BLaER1 (cell line): ENCODE measurements around the gene SLC2A10.
A peak's percentile ranks its signal among the peaks of the same experiment; 100 is the strongest.

Experiments
- H3K27ac ChIP-seq: shearing (Covaris generic); formaldehyde crosslinking; 2 replicates; pipeline ENCODE4 v1.8.1; 2022
- H3K27me3 ChIP-seq: shearing (Covaris generic); formaldehyde crosslinking; 2 replicates; pipeline ENCODE4 v1.8.1; 2022
- H3K36me3 ChIP-seq: shearing (Covaris generic); formaldehyde crosslinking; 2 replicates; pipeline ENCODE4 v1.8.1; 2022
- H3K4me1 ChIP-seq: shearing (Covaris generic); formaldehyde crosslinking; 2 replicates; pipeline ENCODE4 v1.8.1; 2022
- H3K4me2 ChIP-seq: shearing (Covaris generic); formaldehyde crosslinking; 2 replicates; pipeline ENCODE4 v1.8.1; 2022
- H3K4me3 ChIP-seq: shearing (Covaris generic); formaldehyde crosslinking; 2 replicates; pipeline ENCODE4 v1.8.1; 2022
- H3K9ac ChIP-seq: shearing (Covaris generic); formaldehyde crosslinking; 2 replicates; pipeline ENCODE4 v1.8.1; 2022
- H3K9me3 ChIP-seq: shearing (Covaris generic); formaldehyde crosslinking; 2 replicates; pipeline ENCODE4 v1.8.1; 2022
- H4K20me1 ChIP-seq: shearing (Covaris generic); formaldehyde crosslinking; 2 replicates; pipeline ENCODE4 v1.8.1; 2022
- Cebpa-rat ChIP-seq: shearing (Covaris generic); IDR thresholded peaks from 2 replicates; pipeline ENCODE4 v1.8.1; 2022

Gene SLC2A10

DNA sequence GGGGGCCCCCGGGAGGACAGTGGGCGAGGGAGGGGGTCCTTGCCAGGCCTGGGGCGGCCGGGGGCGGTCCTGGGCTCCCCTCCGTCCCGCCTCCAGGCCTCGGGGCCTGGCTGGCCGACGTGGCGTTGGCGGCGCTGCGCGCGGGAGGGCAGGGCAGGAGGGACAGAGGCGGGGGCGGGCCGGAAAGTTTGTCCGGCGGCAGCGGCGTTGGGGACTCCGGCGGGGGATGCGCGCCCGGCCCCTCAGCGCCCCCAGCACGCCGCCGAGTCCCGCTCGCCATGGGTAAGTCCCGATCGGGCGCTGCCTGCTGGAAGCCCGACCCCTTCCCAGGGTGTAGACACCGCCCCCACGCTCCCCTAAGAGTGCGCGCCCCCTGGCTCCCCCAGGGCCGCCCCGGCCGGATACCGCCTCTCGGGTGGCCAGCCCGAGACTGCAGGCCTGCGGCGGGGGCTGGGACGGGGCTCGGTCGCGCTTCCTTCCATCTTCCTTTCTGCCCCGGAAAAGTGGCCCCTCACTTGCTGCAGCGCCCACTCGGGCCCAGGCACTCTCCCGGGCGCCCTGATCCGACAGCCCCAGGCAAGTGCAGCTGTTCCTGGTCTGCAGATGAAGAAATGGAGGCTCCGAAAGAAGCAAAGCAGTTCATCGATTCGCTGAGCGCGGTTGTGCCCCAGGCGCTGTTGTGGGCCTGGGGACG lies at the start of gene SLC2A10:
Gene SLC2A10, plus strand, starts transcription at position 191 of the 694 bp plus-strand sequence. Its CDS starts 88 bp downstream, at position 279.
- Histone ChIP-seq H3K4me2 (peak within 1 kb of the TSS; percentile 89), H3K4me1 (peaks cover 19% of the 10 kb centered on the region), H3K9me3 (peaks cover 23% of the 10 kb centered on the region), H3K9ac (peak within 1 kb of the TSS; percentile 80), H3K4me3 (peak within 1 kb of the TSS; percentile 72), H3K36me3 (no peaks in the 10 kb centered on the region), H3K27me3 (peaks cover 36% of the 10 kb centered on the region), H4K20me1 (no peaks in the 10 kb centered on the region), H3K27ac (peak within 1 kb of the TSS; percentile 74)
- TF ChIP-seq Cebpa-rat = no peak

DNA sequence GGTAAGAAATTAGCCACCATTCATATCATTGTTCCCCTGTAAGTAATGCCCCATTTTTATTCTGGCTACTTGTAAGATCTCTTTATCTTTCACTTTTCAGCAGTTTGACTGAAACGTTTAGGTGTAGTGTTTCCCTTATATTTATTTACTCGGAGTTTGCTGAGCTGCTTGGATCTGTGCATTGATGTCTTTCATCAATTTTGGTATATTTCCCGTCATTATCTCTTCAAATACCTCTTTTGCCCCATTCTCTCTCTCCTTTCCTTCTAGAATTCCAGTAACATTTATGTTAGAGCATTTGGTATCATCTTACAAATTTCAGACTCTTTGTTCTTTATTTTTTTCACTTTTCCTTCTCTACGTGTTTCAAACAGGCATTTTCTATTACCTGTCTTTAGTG lies 49.0 kb upstream of the SLC2A10 start:
- Histone ChIP-seq H3K27ac (no peak overlapping the region), H3K9me3 (no peaks in the 10 kb centered on the region), H3K27me3 (no peaks in the 10 kb centered on the region), H3K4me3 (no peak overlapping the region), H4K20me1 (no peaks in the 10 kb centered on the region), H3K4me2 (no peak overlapping the region), H3K36me3 (no peaks in the 10 kb centered on the region), H3K9ac (no peak overlapping the region), H3K4me1 (no peaks in the 10 kb centered on the region)
- TF ChIP-seq Cebpa-rat = no peak

DNA sequence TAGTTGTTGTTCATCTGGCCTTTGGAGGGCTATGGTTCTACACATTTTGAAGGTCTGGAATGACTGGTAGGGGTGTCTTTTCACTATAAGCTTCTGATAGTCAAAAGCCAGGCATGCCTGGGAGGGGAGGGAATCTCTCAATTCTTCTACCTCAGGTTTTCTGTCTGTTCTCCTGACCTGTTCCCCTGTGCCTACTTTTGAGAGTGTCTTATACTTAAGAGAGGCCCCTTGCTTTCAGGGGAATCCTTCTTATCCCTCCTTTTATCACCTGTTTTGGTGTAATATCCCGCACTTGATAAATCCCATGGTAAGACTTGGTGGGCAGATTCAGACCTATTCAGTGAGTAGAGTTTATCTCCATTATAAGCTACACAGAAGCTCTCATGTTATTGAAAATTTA lies 47.8 kb upstream of the SLC2A10 start:
- H3K27me3 ChIP-seq = no peaks in the 10 kb centered on the region
- no peaks in the 10 kb centered on the region for H3K9me3 ChIP-seq
- no peak overlapping the region for H3K9ac ChIP-seq
- TF ChIP-seq Cebpa-rat = no peak
- H3K36me3 ChIP-seq = no peaks in the 10 kb centered on the region
- H3K4me1 ChIP-seq = no peaks in the 10 kb centered on the region
- no peak overlapping the region for H3K4me3 ChIP-seq
- no peaks in the 10 kb centered on the region for H4K20me1 ChIP-seq
- no peak overlapping the region for H3K27ac ChIP-seq
- H3K4me2 ChIP-seq = no peak overlapping the region

DNA sequence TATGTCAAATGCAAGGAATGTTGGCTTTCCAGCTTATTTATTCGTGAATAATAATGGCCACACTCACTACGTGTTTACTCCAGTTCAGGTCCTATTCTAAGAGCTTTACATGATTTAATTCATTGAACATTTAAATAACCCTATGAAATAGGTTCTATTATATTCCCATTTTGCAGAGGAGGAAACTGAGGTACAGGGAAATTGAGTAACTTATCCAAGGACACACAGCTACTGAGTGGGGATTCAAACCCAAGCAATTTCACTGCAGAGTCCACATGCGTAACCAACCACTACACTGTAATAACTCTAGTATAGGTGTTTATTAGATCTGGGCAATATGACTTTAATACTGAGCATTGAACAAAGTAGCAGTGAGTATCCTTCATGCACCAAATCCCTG lies 45.9 kb upstream of the SLC2A10 start:
- H3K4me2 ChIP-seq = no peak overlapping the region
- H3K9me3 ChIP-seq = no peaks in the 10 kb centered on the region

DNA sequence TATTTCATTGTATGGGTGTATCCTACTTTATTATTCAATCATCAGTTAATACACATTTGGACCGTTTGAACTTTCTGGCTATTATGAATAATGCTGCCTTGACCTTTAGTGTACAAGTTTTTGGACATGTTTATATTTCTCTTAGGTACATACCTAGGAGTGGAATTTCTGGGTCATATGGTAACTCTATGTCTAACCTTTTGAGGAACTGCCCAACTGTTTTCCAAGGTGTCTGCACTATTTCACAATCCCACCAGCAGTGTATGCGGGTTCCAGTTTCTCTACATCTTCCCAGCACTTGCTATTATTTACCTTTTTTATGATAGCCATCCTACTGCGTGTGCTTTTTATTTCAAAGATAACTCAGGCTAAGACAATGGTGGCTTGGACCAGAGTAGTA lies 43.8 kb upstream of the SLC2A10 start:
- H3K4me3 ChIP-seq = no peak overlapping the region
- H3K9me3 ChIP-seq = peaks cover 16% of the 10 kb centered on the region
- H3K27me3 ChIP-seq = no peaks in the 10 kb centered on the region
- no peaks in the 10 kb centered on the region for H3K4me1 ChIP-seq
- no peaks in the 10 kb centered on the region for H4K20me1 ChIP-seq
- H3K4me2 ChIP-seq = no peak overlapping the region
- TF ChIP-seq Cebpa-rat = no peak
- H3K36me3 ChIP-seq = 0 out of 2 replicates have a peak, but pooled peaks cover 7% of the 10 kb centered on the region
- H3K27ac ChIP-seq = no peak overlapping the region
- no peak overlapping the region for H3K9ac ChIP-seq

More for the DNA sequence above, 45.9 kb upstream of the SLC2A10 start:
- Histone ChIP-seq H3K4me3 (no peak overlapping the region), H3K27ac (no peak overlapping the region), H3K9ac (no peak overlapping the region), H3K36me3 (no peaks in the 10 kb centered on the region), H3K4me1 (no peaks in the 10 kb centered on the region), H4K20me1 (no peaks in the 10 kb centered on the region), H3K27me3 (no peaks in the 10 kb centered on the region)
- TF ChIP-seq Cebpa-rat = no peak

DNA sequence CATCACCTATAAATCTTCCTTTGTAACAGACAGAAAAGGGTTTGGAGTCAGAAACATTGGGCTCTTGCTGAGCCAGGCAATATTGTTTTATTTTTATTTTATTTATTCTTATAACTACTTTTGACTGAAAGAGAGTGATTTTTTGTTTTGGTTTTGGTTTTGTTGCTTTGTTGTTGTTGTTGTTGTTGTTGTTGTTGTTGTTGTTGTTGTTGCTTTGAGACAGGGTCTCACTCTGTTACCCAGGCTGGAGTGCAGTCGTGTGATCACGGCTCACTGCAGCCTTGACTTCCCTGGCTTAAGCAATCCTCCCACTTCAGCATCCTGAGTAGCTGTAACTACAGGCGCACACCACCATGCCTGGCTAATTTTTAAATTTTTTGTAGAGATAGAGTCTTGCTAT lies 43.1 kb upstream of the SLC2A10 start:
- Histone ChIP-seq H3K9ac (no peak overlapping the region), H3K27me3 (no peaks in the 10 kb centered on the region), H4K20me1 (no peaks in the 10 kb centered on the region), H3K4me2 (no peak overlapping the region), H3K4me1 (no peaks in the 10 kb centered on the region), H3K36me3 (0 out of 2 replicates have a peak, but pooled peaks cover 13% of the 10 kb centered on the region), H3K9me3 (peaks cover 23% of the 10 kb centered on the region), H3K27ac (no peak overlapping the region), H3K4me3 (no peak overlapping the region)
- no peak for TF ChIP-seq Cebpa-rat

DNA sequence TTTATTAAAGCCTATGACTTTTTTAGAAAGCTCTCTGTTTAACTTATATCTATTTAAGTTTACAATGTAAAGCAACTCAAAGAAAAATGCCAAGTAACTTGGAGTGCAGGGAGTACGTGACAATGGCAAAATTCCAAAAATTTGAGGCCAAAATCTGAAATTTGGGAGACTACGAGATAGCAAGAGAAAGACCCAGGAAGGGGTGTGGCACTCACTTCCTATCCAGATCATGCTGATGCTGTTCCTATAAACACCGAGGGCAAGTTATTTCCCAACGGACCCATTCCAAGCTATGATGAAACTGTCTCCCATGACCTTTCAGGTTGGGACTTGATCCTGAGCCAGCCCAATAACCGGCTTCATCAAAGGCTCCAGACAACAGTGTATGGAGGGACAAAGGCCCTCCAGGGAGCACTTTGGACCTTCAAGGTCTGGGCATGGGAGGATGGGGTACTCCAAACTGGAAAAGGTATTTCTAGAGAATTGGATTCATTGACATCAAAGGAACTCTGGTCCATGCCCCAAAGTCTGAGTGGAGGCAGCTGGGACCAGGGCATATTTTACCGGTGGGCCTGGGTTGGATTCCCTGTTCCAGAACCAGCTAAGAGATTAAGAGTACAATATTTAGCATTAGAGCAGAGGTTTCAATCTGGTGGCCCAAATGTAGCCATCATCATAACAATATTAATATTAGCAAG lies 42.5 kb upstream of the SLC2A10 start:
- H3K4me1 ChIP-seq = no peaks in the 10 kb centered on the region
- no peak overlapping the region for H3K27ac ChIP-seq
- H3K4me2 ChIP-seq = no peak overlapping the region
- no peaks in the 10 kb centered on the region for H3K27me3 ChIP-seq
- no peak for TF ChIP-seq Cebpa-rat
- H4K20me1 ChIP-seq = no peaks in the 10 kb centered on the region
- no peak overlapping the region for H3K9ac ChIP-seq
- no peak overlapping the region for H3K4me3 ChIP-seq
- H3K9me3 ChIP-seq = peaks cover 29% of the 10 kb centered on the region
- 0 out of 2 replicates have a peak, but pooled peaks cover 13% of the 10 kb centered on the region for H3K36me3 ChIP-seq

DNA sequence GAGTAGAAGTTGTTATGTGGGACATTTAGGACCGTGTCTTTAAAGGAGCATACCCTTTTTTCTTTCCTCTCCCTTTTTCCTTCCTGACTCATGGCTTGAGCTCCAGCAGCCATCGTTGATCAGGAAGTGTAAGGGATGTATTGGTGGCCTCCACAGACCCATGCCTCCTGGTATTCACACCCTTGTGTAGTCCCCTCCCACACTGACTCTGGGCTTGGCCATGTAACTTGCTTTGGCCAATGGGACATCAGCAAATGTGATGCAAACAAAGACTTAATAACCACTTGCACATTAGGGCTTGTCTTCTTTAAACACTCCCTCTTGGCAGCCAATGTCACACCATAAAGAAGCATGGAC lies 39.2 kb upstream of the SLC2A10 start:
- peaks cover 29% of the 10 kb centered on the region for H3K9me3 ChIP-seq
- H3K36me3 ChIP-seq = 0 out of 2 replicates have a peak, but pooled peaks cover 13% of the 10 kb centered on the region
- H4K20me1 ChIP-seq = peaks cover 10% of the 10 kb centered on the region
- H3K9ac ChIP-seq = no peak overlapping the region
- TF ChIP-seq Cebpa-rat = no peak
- peaks cover 13% of the 10 kb centered on the region for H3K4me1 ChIP-seq
- H3K4me3 ChIP-seq = no peak overlapping the region
- no peaks in the 10 kb centered on the region for H3K27me3 ChIP-seq
- no peak overlapping the region for H3K27ac ChIP-seq
- no peak overlapping the region for H3K4me2 ChIP-seq

DNA sequence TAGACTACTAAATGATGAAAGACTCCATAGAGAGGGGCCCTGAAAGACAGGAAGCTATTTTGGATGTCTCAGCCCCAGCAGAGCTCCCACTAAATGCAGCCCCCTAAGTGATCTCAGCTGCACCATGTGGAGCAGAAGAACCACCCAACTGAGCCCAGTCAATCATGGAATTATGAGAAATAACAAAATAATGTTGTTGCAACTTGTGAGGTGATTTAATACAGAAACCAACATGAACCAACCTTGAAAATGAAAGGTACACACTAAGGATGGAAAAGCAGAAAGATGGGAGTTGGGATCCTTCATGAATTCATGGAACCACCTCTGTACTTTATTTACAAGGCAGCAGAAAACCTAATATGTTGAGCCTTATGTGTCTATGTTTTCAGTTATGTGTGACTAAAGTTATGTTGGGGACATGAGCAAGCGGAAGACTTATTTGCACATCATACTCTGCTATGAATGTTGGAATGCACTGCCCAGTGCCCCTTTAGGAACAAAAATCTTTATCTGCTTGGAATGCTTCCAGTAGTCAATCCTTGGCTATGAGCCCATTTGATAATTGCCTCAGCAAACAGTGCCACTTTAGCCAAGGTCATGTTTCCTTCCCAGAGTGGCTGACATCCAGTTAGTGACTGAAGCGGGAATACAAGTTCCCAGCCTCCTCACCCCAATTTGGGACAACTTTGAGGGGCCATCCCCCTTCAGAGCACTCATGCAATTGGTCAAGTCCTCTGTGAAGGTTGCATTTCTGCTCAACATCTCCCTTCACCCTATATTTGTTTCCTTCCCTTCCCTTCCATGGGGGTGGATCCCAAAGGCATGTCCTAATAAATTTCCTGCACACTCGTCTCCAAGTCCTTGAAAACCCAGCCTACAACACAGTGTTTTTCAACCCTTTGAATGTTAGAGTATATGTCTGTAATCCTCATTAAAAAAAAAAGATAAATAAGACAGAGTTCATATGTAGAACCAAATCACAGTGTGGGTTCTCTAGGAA lies 38.6 kb upstream of the SLC2A10 start:
- Histone ChIP-seq H3K4me2 (no peak overlapping the region), H4K20me1 (peaks cover 10% of the 10 kb centered on the region), H3K36me3 (0 out of 2 replicates have a peak, but pooled peaks cover 13% of the 10 kb centered on the region), H3K9ac (no peak overlapping the region), H3K4me3 (no peak overlapping the region), H3K4me1 (peaks cover 19% of the 10 kb centered on the region), H3K9me3 (peaks cover 29% of the 10 kb centered on the region), H3K27me3 (no peaks in the 10 kb centered on the region), H3K27ac (no peak overlapping the region)
- TF ChIP-seq Cebpa-rat = no peak
